KG1 (cell line): ENCODE results near the gene GRAP.
"Not testable (repeated sequence)": the region's sequence is repeated elsewhere in the genome, so short reads cannot be mapped to it uniquely, and the experiment has no call there.

Source experiments
- DNase-seq: peaks from one replicate; lab custom pipeline; 2025; lab: John Stamatoyannopoulos, UW

The GRAP gene

DNA sequence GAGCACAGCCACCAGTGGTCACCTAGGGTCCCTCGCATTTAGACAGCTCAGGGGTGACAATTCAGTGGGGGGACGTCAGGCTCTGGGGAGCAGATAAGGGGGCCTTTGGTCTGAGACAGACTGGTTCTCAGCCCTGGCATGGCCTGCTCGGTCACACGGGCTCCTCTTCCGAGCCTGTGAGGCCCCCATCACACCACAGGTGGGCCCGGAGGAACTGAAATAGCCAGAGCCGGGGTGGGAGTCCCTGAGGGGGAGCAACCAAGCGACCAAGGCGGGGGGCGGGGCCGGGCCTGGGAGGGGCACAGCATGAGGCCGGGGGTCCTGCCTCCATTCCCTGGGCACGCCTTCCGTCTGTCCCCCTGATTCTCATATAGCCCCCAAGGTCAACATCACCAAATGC is 4.4 kb downstream of the GRAP start:
- not testable (repeated sequence) for DNase-seq

DNA sequence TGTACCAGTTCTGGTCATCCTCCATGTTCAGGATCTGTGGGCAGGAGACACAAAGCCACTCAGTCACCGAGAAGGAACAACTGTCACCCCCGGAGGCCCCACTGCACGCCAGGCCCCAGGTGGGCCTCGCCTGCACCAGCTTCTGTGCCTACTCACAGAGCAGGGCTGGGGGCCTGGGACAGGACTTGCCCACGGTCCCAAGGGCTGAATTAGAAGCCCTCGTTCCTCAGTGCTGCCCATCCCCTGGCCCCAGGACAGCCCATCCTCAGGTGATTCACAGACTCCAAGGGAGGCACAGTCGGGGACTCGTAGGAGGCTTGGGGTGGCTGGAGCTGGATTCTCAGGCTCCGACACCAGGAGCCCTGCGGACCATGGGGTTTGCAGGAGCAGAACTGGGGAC is 4.9 kb downstream of the GRAP start:
- DNase-seq = not testable (repeated sequence)

DNA sequence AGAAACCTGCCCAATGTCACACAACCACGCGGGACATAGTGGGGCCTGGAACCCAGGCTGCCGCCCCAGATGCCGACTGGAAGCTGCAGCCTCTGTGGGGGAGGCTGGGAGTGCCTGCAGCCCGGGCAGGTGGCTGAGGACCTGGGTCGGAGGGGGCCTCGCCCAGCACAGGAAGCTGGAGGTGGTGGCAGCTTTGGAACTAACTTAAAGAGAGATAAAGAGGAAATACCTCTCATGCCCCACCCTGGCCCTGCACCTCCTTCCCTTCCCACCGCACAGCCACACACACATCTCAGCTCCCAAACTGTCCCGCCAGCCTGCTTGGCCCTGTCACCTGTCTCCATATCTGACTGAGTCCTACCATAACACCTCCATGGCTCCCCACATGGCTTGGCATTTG is 6.4 kb downstream of the GRAP start:
- not testable (repeated sequence) for DNase-seq

DNA sequence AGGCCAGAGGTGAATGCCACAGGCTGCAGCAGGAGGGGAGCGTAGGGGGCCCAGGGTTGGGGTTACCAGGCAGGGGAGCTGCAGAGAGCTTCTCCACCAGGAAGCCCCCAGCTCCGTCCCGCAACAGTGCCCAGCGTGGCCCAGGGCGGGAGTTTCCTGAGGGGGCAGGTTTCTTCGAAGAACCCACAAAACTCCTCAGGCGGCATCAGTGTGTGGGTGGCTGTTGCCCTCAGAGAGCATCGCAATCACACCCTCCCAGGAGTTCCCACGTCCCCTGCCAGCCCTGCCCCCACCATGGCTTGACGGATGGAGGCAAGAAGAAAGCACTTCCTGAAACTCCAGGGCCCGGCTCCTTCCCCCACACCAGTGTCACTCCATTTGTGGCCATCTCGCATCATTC is 8.0 kb downstream of the GRAP start:
- not testable (repeated sequence) for DNase-seq

- DNase-seq = not testable (repeated sequence)
Measured at GRCh38 chr17:19038007-19038406, 8.8 kb downstream of the GRAP start.

- not testable (repeated sequence) for DNase-seq
Measured at GRCh38 chr17:19037547-19037946, 9.2 kb downstream of the GRAP start.

- DNase-seq = not testable (repeated sequence)
Measured at GRCh38 chr17:19036186-19036585, 10.6 kb downstream of the GRAP start.

GRCh38 chr17:19032377-19032988 is 14.3 kb downstream of the GRAP start:
- not testable (repeated sequence) for DNase-seq

DNA sequence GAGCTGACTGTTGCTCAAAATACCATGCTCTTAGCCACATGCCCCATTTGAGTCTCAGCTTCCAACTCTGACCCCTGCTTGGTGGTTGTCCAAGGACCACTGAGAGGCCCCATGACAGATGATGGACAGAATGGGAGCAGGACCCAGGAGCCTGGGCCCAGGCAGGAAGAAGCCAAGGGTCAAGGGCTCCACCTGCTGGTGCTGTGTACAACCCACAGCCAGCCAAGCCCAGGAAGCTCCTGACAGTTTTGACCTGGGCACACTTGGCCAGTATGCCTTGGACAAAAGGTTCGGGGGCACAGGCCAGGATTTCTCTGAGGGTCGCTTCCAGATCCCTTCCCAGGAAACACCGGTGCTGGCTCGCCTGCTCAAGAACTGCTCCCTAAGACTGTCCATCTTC is 15.0 kb downstream of the GRAP start:
- not testable (repeated sequence) for DNase-seq

DNA sequence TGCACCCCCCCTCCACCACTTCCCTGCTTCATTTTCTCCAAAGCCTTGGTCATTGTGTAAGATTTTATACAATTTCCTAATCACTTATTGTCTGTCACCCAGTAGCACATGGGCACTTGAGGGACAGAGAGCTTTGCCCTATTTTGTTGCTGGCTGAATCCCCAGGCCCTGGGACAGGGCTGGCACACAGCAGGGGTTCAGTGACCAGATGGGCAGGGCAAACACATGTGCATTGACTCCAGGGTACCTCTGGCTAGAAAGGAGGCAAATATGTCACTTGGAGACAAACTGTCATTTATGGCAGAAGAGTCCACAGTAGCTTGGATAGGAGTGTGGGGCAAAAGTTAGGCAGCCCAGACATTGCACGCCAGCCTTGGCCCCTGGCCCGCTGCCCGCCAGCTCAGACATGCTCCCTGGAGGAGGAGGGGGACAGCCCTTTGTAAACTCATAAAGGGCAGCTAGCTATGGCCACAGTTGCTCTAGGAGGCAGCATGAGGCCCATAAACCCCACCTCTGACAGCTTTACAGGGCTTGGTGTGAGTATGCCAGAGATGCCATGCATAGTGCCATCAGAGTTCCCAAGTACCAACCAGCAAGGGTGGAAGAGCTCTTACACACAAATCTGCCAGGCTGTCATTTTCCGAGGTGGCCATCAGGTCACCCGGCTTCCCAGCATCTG is 15.8 kb downstream of the GRAP start:
- DNase-seq = not testable (repeated sequence)

- not testable (repeated sequence) for DNase-seq
Measured at GRCh38 chr17:19029740-19030139, 17.0 kb downstream of the GRAP start.

DNA sequence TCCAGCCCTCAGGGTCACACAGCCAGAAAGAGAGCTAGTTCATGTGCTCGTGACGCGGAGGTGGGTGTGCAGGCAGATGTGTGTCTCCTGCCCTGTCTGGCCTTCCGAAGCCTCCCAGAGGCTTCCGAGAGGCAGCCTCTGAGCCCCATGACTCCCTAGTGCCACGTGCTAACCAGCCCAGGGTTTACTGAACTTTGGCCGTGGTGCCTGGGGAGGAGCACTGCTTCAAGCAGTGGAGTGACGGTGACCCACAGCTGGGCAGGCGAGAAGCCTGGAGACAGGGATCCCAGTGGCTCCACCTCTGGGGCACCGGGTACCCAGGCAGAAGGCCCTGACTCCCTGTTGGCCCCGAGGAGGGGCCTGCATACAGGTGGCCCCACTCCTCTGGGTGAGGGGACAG is 18.1 kb downstream of the GRAP start:
- not testable (repeated sequence) for DNase-seq

GRCh38 chr17:19024101-19025078 is 22.4 kb downstream of the GRAP start:
- DNase-seq = no peak

DNA sequence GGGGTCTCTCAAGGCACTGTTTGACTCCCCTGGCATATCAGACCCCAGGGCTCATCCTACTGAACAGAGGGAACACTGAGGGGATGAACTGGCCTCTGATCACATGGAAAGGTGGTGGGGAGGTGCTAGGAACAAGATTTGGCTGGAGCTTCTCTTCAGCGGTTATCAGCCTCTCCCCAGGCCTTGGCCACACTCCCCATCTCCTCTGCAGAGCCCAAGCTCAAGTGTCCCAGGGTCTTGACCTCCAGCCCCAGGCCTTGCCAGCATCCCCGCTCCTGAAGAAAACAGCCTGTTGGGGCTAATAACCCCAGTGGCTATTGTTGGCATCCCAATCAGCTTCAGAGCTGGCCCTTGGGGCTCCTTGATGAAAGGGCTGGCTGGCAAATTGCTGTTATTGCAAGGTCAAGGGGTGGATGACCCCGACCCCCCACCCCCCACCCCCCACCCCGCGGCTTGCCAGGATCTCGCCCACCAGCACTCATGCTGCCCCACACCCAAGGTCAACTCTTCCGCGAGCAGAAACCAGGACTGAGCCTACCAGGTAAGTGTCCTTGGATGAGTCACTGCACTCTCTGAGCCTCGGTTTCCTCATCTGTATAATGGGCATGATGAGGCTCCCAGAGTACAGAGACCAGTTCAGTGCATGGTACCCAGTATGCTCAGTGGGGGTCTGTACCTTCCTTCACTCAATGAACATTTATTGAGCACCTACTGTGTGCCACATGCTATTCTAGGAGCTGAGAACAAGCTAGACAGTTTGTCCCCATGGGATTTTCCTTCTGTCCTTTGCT is 23.4 kb downstream of the GRAP start:
- DNase-seq = no peak

DNA sequence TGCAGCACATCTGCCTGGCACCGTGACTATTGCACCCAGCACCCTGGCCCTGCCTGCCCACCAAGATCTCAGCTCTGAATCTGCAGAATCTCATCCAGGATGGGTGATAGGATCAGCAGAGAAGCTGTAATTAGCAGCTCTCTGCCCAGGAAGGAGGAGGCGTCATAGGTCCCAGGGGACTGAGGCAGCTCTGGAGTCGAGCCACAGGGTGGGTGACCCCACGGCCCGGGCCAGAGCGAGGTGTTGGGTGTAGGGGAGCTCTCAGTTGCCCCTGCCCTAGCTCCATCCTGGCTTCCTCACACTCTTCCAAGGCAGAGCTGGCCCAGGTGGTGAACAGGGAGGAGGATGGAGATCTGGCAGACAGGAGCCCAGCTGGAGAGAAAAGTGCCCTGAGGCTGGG is 24.0 kb downstream of the GRAP start:
- no peak for DNase-seq

- DNase-seq = no peak
Measured at GRCh38 chr17:19022128-19022527, 24.6 kb downstream of the GRAP start.

DNA sequence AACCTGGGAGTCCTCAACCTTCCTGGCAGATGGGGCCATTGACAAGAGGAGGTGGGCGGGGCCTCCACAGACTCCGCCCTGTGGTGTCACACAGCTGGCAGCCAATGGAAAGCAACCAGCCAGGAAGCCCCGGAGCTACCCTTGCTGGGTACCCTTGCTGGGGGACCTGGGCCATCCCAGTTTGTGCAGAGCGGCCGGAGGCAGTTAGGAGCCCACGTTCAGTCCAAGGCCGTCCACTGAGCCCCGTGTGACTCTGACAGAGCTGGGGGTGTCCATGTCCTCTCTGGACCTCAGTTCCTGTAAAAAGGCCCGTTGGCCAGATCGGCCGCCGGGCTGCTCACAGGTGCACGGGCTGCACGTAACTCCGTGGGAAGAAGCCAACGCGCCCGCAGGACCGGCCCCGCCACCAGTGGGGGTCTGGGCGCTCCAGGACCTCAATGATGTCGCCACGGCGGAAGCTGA is 25.1 kb downstream of the GRAP start:
- DNase-seq = no peak

DNA sequence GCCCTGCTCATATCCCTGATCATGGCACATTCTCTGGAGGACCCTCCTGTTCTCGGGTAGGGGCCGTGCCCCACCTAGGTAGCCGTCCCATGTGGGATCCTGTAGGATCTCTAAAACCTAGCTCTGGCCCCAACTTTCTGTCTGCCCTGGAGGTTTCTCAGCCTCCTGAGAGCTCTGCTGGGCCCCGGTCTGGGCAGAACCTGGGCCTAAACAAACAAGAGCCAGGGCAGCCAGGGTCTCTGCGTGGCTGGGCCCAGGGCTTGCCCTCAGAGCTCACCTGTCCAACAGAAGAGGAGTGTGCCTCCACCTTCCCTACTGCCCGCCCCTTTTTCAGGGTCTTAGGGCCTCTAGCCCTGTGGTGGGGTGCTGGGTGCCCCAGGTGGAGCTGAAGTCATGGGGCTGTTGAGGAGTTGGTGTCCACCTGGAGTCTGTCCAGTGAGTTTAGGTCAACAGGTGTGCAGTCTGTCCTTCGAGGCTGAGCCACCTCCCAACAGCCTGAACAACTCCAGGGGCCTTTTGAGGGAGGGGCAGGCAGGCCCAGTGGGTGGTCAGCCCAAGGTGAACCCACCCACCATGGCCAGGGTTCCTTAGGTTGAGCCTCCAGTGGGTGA is 25.6 kb downstream of the GRAP start:
- not testable (repeated sequence) for DNase-seq

- DNase-seq = no peak
Measured at GRCh38 chr17:19020016-19020415, 26.7 kb downstream of the GRAP start.

- DNase-seq = no peak
Measured at GRCh38 chr17:19019041-19019941, 27.5 kb downstream of the GRAP start.
